ENCODE measurements around the gene TRABD2A.
A peak's percentile ranks its signal among the peaks of the same experiment; 100 is the strongest.

Gene TRABD2A

GRCh38 chr2:84904717-84905174 lies 23.9 kb upstream of the TRABD2A start:
- Mint-ChIP-seq H3K4me1 (peaks cover 28% of the 10 kb centered on the region), H3K9me3 (no peaks in the 10 kb centered on the region), H3K27me3 (ENCODE audit: low read depth) (peaks cover 10% of the 10 kb centered on the region), H3K27ac (peak overlapping the region; percentile 91 to 100 (median 96)), H3K4me3 (peak overlapping the region; percentile 91 to 99 (median 95)), H3K36me3 (ENCODE audit: low read depth) (peaks cover 32% of the 10 kb centered on the region)
- no peak for TF ChIP-seq CTCF (IDR thresholded peaks at IDR 0.05; ENCODE audit: unreplicated experiment in 3 of 3)

GRCh38 chr2:84904151-84904550 lies 23.3 kb upstream of the TRABD2A start:
- Mint-ChIP-seq H3K9me3 (no peaks in the 10 kb centered on the region), H3K4me1 (peaks cover 34% of the 10 kb centered on the region), H3K27ac (peak overlapping the region; percentile 91 to 100 (median 96)), H3K27me3 (ENCODE audit: low read depth) (peaks cover 10% of the 10 kb centered on the region), H3K36me3 (ENCODE audit: low read depth) (peaks cover 26% of the 10 kb centered on the region), H3K4me3 (peak overlapping the region; percentile 91 to 99 (median 95))
- no peak for TF ChIP-seq CTCF (IDR thresholded peaks at IDR 0.05; ENCODE audit: unreplicated experiment in 3 of 3)

GRCh38 chr2:84902526-84902925 lies 21.6 kb upstream of the TRABD2A start:
- Mint-ChIP-seq H3K36me3 (ENCODE audit: low read depth) (peaks cover 13% of the 10 kb centered on the region), H3K27ac (peak overlapping the region in 2 of 3 experiments; percentile 28 to 44)

GRCh38 chr2:84901593-84902120 lies 20.8 kb upstream of the TRABD2A start:
- H3K27me3 Mint-ChIP-seq (ENCODE audit: low read depth) = peaks cover 10% of the 10 kb centered on the region
- H3K27ac Mint-ChIP-seq = no peak overlapping the region
- H3K36me3 Mint-ChIP-seq (ENCODE audit: low read depth) = peaks cover 4% of the 10 kb centered on the region
- no peaks in the 10 kb centered on the region for H3K9me3 Mint-ChIP-seq
- no peak overlapping the region for H3K4me3 Mint-ChIP-seq
- TF ChIP-seq CTCF (IDR thresholded peaks at IDR 0.05; ENCODE audit: unreplicated experiment in 3 of 3) = no peak
- H3K4me1 Mint-ChIP-seq = peaks cover 37% of the 10 kb centered on the region

More at GRCh38 chr2:84902526-84902925, 21.6 kb upstream of the TRABD2A start:
- Mint-ChIP-seq H3K27me3 (ENCODE audit: low read depth) (peaks cover 10% of the 10 kb centered on the region), H3K9me3 (no peaks in the 10 kb centered on the region), H3K4me1 (peaks cover 41% of the 10 kb centered on the region), H3K4me3 (peak overlapping the region in 2 of 3 experiments; percentile 48 to 56)
- no peak for TF ChIP-seq CTCF (IDR thresholded peaks at IDR 0.05; ENCODE audit: unreplicated experiment in 3 of 3)

GRCh38 chr2:84900971-84901370 lies 20.1 kb upstream of the TRABD2A start:
- H3K27ac Mint-ChIP-seq = peak overlapping the region in 2 of 3 experiments; percentile 41 to 97
- peaks cover 42% of the 10 kb centered on the region for H3K4me1 Mint-ChIP-seq
- no peaks in the 10 kb centered on the region for H3K9me3 Mint-ChIP-seq
- H3K4me3 Mint-ChIP-seq = no peak overlapping the region
- H3K36me3 Mint-ChIP-seq (ENCODE audit: low read depth) = no peaks in the 10 kb centered on the region
- H3K27me3 Mint-ChIP-seq (ENCODE audit: low read depth) = peaks cover 10% of the 10 kb centered on the region
- no peak for TF ChIP-seq CTCF (IDR thresholded peaks at IDR 0.05; ENCODE audit: unreplicated experiment in 3 of 3)
